GM19035 (cell line): ENCODE measurements around the gene RAPGEF2.
"Not testable (repeated sequence)": the region's sequence is repeated elsewhere in the genome, so short reads cannot be mapped to it uniquely, and the experiment has no call there.

Experiments
- ATAC-seq: cut with Tn5 transposase; IDR thresholded peaks from one replicate; pipeline ENCODE4 v1.9.1; 2021; ENCODE audit not compliant: unreplicated experiment

Gene RAPGEF2

GRCh38 chr4:159357350-159357749 is 254.5 kb downstream of the RAPGEF2 start:
- ATAC-seq = no peak

GRCh38 chr4:159358226-159358625 is 255.3 kb downstream of the RAPGEF2 start:
- ATAC-seq = no peak

GRCh38 chr4:159360549-159360948 is 257.7 kb downstream of the RAPGEF2 start:
- no peak for ATAC-seq

- no peak for ATAC-seq
These were observed 260.5 kb downstream of the RAPGEF2 start for GRCh38 chr4:159363361-159363760.

- ATAC-seq = no peak
These were observed 264.3 kb downstream of the RAPGEF2 start for GRCh38 chr4:159366966-159367780.

- ATAC-seq = peak; percentile 52
These were observed 264.9 kb downstream of the RAPGEF2 start for GRCh38 chr4:159367781-159368080.

- no peak for ATAC-seq
These were observed 265.4 kb downstream of the RAPGEF2 start for GRCh38 chr4:159368320-159368719.

GRCh38 chr4:159369256-159369655 is 266.4 kb downstream of the RAPGEF2 start:
- ATAC-seq = no peak

GRCh38 chr4:159370286-159370685 is 267.4 kb downstream of the RAPGEF2 start:
- no peak for ATAC-seq

- no peak for ATAC-seq
These were observed 272.1 kb downstream of the RAPGEF2 start for GRCh38 chr4:159374749-159375530.

GRCh38 chr4:159376289-159376688 is 273.4 kb downstream of the RAPGEF2 start:
- ATAC-seq = no peak

- no peak for ATAC-seq
These were observed 275.3 kb downstream of the RAPGEF2 start for GRCh38 chr4:159378056-159378616.

- not testable (repeated sequence) for ATAC-seq
These were observed 276.2 kb downstream of the RAPGEF2 start for GRCh38 chr4:159379064-159379463.

- ATAC-seq = no peak
These were observed 277.0 kb downstream of the RAPGEF2 start for GRCh38 chr4:159379836-159380235.

- no peak for ATAC-seq
These were observed 280.1 kb downstream of the RAPGEF2 start for GRCh38 chr4:159382856-159383561.

GRCh38 chr4:159383562-159383931 is 280.7 kb downstream of the RAPGEF2 start:
- no peak for ATAC-seq

GRCh38 chr4:159384017-159384416 is 281.1 kb downstream of the RAPGEF2 start:
- ATAC-seq = no peak

- ATAC-seq = no peak
These were observed 281.8 kb downstream of the RAPGEF2 start for GRCh38 chr4:159384632-159385031.

GRCh38 chr4:159386620-159387019 is 283.7 kb downstream of the RAPGEF2 start:
- ATAC-seq = no peak

GRCh38 chr4:159389756-159390155 is 286.9 kb downstream of the RAPGEF2 start:
- no peak for ATAC-seq

GRCh38 chr4:159390648-159391047 is 287.8 kb downstream of the RAPGEF2 start:
- ATAC-seq = no peak
